GM21381 (cell line): ENCODE measurements around the gene FAM177B.

Experiments used
- ATAC-seq: cut with Tn5 transposase; IDR thresholded peaks from one replicate; pipeline ENCODE4 v1.9.1; 2021; ENCODE audit warnings: mild to moderate bottlenecking, moderate library complexity; ENCODE audit not compliant: unreplicated experiment

Gene FAM177B

GRCh38 chr1:222784916-222785315 is 47.9 kb downstream of the FAM177B start:
- no peak for ATAC-seq

- ATAC-seq, result no peak
Measured at GRCh38 chr1:222785529-222785928, 48.5 kb downstream of the FAM177B start.

- no peak for ATAC-seq
Measured at GRCh38 chr1:222786121-222786520, 49.1 kb downstream of the FAM177B start.

DNA sequence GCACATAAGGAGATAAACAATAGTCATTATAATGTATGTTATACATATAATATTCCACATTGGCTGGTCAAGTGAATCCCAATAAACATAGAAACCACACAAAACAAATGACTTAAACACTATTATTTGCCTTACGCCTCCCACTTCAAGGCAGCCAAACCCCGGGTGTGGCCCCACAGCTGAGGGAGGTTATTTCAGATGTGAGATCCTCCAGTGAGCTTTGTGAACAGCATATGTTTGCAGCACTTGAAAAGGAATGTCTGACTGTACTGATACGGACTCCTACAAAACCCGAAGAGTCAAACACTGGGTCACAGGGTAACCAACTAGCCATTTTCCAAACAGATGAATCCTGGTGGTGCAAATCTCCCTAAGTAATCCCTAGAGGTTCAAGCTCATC is 50.7 kb downstream of the FAM177B start:
- no peak for ATAC-seq

- peak; percentile 63 for ATAC-seq
Measured at GRCh38 chr1:222788402-222789156, 51.6 kb downstream of the FAM177B start.

DNA sequence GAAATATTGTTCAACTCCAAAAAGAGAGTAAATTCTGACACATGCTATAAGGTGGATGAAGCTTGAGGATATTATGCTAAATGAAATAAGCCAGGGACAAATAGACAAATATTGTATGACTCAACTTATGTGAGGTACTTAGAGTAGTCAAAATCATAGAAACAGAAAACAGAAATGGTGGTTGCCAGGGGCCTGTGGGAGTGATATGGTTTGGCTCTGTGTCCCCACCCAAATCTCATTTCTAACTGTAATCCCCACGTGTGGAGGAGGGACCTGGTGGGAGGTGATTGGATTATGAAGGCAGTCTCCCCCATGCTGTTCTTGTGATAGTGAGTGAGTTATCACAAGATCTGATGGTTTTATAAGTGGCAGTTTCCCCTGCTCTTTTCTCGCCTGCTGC is 53.1 kb downstream of the FAM177B start:
- ATAC-seq, result no peak

- no peak for ATAC-seq
Measured at GRCh38 chr1:222790520-222790919, 53.5 kb downstream of the FAM177B start.

GRCh38 chr1:222791006-222791710 is 54.2 kb downstream of the FAM177B start:
- ATAC-seq, result no peak

- no peak for ATAC-seq
Measured at GRCh38 chr1:222792744-222793143, 55.7 kb downstream of the FAM177B start.

- no peak for ATAC-seq
Measured at GRCh38 chr1:222794656-222795474, 57.9 kb downstream of the FAM177B start.

- no peak for ATAC-seq
Measured at GRCh38 chr1:222798116-222798515, 61.1 kb downstream of the FAM177B start.

GRCh38 chr1:222798975-222799374 is 62.0 kb downstream of the FAM177B start:
- no peak for ATAC-seq
